NCI-H526 (cell line): Measurements from ENCODE around the gene PRSS1.
"Not testable (repeated sequence)": the region's sequence is repeated elsewhere in the genome, so short reads cannot be mapped to it uniquely, and the experiment has no call there.

Source experiments
- DNase-seq, 2 experiments: peaks; one replicate each; lab custom pipeline; 2025; lab: John Stamatoyannopoulos, UW

The PRSS1 gene

DNA sequence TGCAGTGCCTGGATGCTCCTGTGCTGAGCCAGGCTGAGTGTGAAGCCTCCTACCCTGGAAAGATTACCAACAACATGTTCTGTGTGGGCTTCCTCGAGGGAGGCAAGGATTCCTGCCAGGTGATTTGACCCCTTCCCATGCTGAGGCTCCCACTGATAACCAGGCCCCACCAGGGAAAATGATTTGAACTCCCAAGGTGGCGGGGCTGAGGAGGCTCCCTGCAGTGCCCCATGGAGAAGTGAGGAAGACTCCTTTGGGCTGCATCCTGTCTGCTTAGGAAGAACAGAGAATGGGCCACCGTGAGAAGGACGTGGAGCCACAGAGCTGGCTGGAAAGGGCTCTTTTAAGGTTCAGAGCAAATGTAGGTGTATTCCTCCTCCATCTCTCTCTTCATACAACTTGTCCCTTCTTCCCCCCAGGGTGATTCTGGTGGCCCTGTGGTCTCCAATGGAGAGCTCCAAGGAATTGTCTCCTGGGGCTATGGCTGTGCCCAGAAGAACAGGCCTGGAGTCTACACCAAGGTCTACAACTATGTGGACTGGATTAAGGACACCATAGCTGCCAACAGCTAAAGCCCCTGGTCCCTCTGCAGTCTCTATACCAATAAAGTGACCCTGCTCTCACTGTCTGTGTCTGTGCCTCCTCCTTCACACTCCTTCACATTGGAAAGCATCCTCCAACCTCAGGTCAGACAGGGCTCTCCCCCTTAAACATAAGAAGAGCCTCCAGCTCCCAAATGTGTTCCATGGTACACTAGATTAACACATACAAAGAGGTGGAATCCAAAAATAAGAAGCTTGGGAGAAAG, 24.9 kb downstream of the PRSS1 start:
- DNase-seq, result no peak

- DNase-seq, result no peak
Observed at GRCh38 chr7:142774826-142775225, 25.6 kb downstream of the PRSS1 start.

DNA sequence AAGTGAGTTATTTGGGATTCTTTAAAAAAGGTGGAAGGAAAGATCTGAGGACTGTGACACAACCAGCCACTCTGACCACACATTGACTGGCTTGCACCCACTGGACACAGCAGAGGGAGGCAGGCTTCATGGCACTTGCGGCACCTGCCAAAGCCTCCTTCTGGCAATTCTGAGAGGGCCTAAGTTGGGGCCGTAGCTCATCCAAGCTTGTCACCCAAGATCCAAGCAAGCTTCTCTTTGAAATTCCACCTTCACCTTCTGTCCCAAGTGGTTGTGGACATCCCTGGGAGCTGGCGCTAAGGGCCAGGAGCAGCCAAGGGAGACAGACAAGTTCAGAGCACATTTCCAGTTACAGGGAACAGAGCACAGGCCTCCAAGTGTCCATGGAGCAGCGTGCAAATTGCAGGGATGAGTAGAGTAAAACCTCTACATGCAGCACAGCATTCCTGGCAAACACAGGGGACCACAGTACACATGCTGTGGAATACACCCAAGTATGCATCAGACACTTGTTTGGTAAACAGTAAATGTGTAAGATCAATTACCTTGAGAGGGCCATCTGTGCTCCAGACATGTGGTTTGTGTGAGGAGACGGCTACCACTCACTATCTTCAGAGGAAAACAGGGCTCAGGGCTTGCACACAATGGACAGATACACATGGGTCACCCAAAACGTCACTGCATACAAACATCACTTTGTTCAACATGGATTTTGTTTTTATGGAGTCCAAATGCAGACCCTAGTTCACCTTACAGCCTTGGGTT, 26.3 kb downstream of the PRSS1 start:
- not testable (repeated sequence) for DNase-seq

DNA sequence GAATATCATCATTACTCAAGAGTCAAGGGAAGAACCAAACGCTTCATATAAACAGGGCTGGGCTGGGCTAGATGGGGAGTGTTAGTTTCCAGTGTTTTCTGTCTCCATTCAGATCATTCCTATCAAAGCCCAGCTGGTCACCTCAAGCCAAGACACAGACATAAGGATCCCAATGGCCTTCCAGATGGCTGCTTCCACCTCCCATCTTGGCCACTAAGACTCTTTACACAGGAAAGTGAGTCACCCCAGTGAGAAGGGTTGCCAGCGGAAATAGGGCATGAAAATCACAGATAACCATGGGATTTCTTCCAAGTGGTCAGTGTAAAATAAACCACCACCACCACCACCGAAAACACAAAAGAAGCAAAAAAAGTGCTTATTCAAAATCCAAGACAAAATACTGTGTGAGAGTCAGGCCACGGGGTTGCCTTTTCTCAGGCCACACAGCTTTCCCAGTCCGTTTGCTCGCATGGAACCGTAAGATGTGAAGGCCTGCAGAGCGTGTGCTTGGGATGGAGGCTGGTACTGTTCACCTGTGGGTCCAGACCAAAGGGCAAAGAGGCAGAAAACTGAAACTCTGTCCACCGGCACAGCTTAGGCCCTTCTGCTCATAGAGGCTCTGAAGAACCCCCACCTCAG, 27.1 kb downstream of the PRSS1 start:
- no peak for DNase-seq

- DNase-seq, result not testable (repeated sequence)
Observed at GRCh38 chr7:142776845-142777225, 27.6 kb downstream of the PRSS1 start.

- no peak for DNase-seq
Observed at GRCh38 chr7:142777318-142777717, 28.0 kb downstream of the PRSS1 start.

GRCh38 chr7:142782922-142783900, 33.9 kb downstream of the PRSS1 start:
- peak; percentile 91 to 96 for DNase-seq

DNA sequence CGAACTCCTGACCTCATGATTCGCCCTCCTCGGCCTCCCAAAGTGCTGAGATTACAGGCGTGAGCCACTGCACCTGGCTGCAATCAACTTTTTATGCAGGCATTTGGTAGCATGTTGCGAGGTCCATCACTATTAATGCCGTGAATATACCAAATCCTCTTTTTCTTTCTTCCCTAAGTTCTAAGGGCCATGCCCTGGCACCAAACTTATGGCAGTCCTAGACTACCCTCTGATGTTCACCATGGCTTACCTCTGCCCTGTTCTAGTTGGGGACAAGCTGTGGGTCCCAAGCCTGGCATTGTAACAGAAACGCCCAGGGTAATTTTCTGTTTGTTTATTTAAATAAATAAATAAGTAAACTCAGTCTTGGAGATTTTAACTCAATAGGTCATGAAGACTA, 34.8 kb downstream of the PRSS1 start:
- DNase-seq, result no peak

- DNase-seq, result no peak
Observed at GRCh38 chr7:142784716-142785115, 35.4 kb downstream of the PRSS1 start.

- DNase-seq, result no peak
Observed at GRCh38 chr7:142785841-142786250, 36.6 kb downstream of the PRSS1 start.

DNA sequence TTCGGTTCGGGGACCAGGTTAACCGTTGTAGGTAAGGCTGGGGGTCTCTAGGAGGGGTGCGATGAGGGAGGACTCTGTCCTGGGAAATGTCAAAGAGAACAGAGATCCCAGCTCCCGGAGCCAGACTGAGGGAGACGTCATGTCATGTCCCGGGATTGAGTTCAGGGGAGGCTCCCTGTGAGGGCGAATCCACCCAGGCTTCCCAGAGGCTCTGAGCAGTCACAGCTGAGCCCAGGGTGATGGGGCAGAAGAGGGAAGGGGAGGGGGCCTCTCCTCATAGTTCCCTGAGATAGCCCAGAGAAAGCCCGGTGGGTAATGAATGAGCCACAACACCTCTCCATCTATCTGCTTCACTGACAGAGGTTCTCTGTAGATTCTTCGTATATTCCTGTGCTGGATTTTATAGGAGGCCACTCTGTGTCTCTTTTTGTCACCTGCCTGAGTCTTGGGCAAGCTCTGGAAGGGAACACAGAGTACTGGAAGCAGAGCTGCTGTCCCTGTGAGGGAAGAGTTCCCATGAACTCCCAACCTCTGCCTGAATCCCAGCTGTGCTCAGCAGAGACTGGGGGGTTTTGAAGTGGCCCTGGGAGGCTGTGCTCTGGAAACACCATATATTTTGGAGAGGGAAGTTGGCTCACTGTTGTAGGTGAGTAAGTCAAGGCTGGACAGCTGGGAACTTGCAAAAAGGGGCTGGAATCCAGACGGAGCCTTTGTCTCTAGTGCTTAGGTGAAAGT, 37.9 kb downstream of the PRSS1 start:
- no peak for DNase-seq

GRCh38 chr7:142787783-142788182, 38.5 kb downstream of the PRSS1 start:
- no peak for DNase-seq

- DNase-seq, result no peak
Observed at GRCh38 chr7:142788303-142789289, 39.3 kb downstream of the PRSS1 start.

GRCh38 chr7:142789441-142789840, 40.2 kb downstream of the PRSS1 start:
- no peak for DNase-seq

DNA sequence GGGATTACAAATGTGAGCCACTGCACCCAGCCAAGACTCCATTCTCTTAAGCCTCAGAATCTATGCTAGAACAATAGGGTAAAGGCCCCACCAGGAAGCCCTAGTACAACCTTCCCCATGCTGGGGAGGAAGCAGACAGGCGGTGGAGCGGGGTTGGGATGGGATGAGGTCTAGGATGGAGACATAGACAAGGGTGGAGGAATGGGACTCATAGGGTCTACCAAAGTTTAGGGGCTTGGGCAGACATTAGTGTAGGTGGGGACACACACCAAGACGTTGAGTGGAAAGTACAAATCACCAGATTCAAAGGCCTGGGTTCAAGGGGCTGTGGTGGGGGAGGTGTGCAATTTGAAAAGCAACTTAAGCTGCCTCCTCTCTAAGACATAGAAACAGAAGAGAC, 40.8 kb downstream of the PRSS1 start:
- DNase-seq, result no peak

GRCh38 chr7:142790555-142790954, 41.3 kb downstream of the PRSS1 start:
- no peak for DNase-seq

DNA sequence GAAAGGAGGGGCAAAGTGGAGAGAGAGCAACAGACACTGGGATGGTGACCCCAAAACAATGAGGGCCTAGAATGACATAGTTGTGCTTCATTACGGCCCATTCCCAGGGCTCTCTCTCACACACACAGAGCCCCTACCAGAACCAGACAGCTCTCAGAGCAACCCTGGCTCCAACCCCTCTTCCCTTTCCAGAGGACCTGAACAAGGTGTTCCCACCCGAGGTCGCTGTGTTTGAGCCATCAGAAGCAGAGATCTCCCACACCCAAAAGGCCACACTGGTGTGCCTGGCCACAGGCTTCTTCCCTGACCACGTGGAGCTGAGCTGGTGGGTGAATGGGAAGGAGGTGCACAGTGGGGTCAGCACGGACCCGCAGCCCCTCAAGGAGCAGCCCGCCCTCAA, 42.2 kb downstream of the PRSS1 start:
- DNase-seq, result no peak

DNA sequence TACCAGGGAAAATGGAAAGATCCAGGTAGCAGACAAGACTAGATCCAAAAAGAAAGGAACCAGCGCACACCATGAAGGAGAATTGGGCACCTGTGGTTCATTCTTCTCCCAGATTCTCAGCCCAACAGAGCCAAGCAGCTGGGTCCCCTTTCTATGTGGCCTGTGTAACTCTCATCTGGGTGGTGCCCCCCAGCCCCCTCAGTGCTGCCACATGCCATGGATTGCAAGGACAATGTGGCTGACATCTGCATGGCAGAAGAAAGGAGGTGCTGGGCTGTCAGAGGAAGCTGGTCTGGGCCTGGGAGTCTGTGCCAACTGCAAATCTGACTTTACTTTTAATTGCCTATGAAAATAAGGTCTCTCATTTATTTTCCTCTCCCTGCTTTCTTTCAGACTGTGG, 42.9 kb downstream of the PRSS1 start:
- no peak for DNase-seq

DNA sequence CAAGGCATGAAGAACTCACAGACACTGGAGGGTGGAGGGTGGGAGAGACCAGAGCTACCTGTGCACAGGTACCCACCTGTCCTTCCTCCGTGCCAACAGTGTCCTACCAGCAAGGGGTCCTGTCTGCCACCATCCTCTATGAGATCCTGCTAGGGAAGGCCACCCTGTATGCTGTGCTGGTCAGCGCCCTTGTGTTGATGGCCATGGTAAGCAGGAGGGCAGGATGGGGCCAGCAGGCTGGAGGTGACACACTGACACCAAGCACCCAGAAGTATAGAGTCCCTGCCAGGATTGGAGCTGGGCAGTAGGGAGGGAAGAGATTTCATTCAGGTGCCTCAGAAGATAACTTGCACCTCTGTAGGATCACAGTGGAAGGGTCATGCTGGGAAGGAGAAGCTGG, 43.3 kb downstream of the PRSS1 start:
- no peak for DNase-seq

- no peak for DNase-seq
Observed at GRCh38 chr7:142793156-142793555, 43.9 kb downstream of the PRSS1 start.
